Thymus (tissue), 11 donors: ENCODE data around the gene MYBPC2. TPM values are rescaled to one million over a fixed set of nuclear protein-coding genes. Genes with fewer than 3 reads are reported as not detected.

Source experiments
- DNase-seq, 9 donors: peaks; one replicate each; pipeline ENCODE4 v3.0.0-alpha.2; 2013; ENCODE audit warnings: low spot score in 9 of 9, low read depth in 6 of 9, missing footprints in 1 of 9
- H3K27ac ChIP-seq, 2 donors: one replicate each; pipeline ENCODE4 v1.5.1; 2013; ENCODE audit warnings: control low read depth in 1 of 2, low read depth in 1 of 2, low read length in 1 of 2, mild to moderate bottlenecking in 1 of 2, moderate library complexity in 1 of 2
- H3K27me3 ChIP-seq, 2 donors: one replicate each; pipeline ENCODE4 v1.5.1; 2013; ENCODE audit warnings: low read length in 1 of 2; ENCODE audit not compliant: control insufficient read depth in 2 of 2, insufficient read depth in 1 of 2
- H3K36me3 ChIP-seq, 2 donors: one replicate each; pipeline ENCODE4 v1.5.1; 2013; ENCODE audit warnings: low read length in 1 of 2, mild to moderate bottlenecking in 1 of 2, moderate library complexity in 1 of 2; ENCODE audit not compliant: control insufficient read depth in 2 of 2, insufficient read depth in 2 of 2
- H3K4me1 ChIP-seq, 2 donors: one replicate each; pipeline ENCODE4 v1.5.1; 2013; ENCODE audit warnings: low read length in 2 of 2; ENCODE audit not compliant: control insufficient read depth in 2 of 2, insufficient read depth in 2 of 2
- H3K4me3 ChIP-seq, 2 donors: one replicate each; pipeline ENCODE4 v1.5.1; 2013; ENCODE audit warnings: low read length in 2 of 2, control low read depth in 1 of 2, mild to moderate bottlenecking in 1 of 2
- H3K9me3 ChIP-seq, 2 donors: one replicate each; pipeline ENCODE4 v1.5.1; 2013; ENCODE audit warnings: low read length in 1 of 2, mild to moderate bottlenecking in 1 of 2; ENCODE audit not compliant: control insufficient read depth in 2 of 2, insufficient read depth in 1 of 2
- WGBS: extraction: QIAGEN DNeasy Blood & Tissue Kit; methylation state at CpG from one replicate; pipeline ENCODE4 v1.1.7; 2013; 5-methylcytosine and 5-hydroxymethylcytosine counted together
- polyA plus RNA-seq: library from polyadenylated mRNA; stranded (reverse); fragments of 200-250 nt; gene quantifications from one replicate; pipeline ENCODE4 v1.2.3, GENCODE V29; 2013
- total RNA-seq: library from RNA; stranded (reverse); fragments of 120-200 nt; gene quantifications from one replicate; pipeline ENCODE4 v1.2.4, GENCODE V29; 2013
- donor health status: healthy.

Gene MYBPC2
- total and polyA plus RNA-seq, 2 donors: 1.8 to 7.0 TPM

GRCh38 chr19:50495020-50495531 lies 62.4 kb downstream of the MYBPC2 start:
- no peak for DNase-seq
- H3K9me3 ChIP-seq: no peaks in the 10 kb centered on the region
- WGBS: 97% methylated on average over 5 of the region's 5 CpGs
- H3K4me1 ChIP-seq: no peaks in the 10 kb centered on the region
- H3K27ac ChIP-seq: no peak overlapping the region
- no peak overlapping the region for H3K4me3 ChIP-seq
- peaks cover 0 to 47% of the 10 kb centered on the region in 2 donors for H3K27me3 ChIP-seq
- no peaks in the 10 kb centered on the region for H3K36me3 ChIP-seq

- Histone ChIP-seq H3K36me3 (no peaks in the 10 kb centered on the region), H3K27ac (no peak overlapping the region), H3K4me1 (no peaks in the 10 kb centered on the region), H3K27me3 (peaks cover 0 to 49% of the 10 kb centered on the region in 2 donors), H3K9me3 (no peaks in the 10 kb centered on the region), H3K4me3 (no peak overlapping the region)
- no peak for DNase-seq
- WGBS: 93% methylated on average over 30 of the region's 30 CpGs
Observed at GRCh38 chr19:50496189-50497021, 63.7 kb downstream of the MYBPC2 start.

DNA sequence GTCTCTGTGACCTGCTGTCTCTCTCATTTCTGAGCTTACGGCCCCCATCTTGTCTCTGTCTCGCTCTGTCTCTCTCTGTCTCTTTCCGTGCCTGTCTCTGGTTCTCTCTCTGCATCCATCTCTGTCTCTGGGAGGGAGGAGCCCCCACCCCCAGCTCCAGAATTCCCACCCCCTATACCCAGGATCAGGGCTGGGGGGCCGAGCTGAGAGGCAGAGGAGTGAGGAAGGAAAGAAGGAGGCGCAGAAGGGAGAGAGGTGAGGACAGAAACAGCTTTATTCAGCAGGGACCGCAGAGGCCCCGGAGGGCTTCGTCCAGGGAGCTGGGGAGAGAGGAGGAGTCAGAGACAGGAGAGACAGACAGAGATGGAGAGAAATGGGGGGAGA lies 64.3 kb downstream of the MYBPC2 start:
- no peaks in the 10 kb centered on the region for H3K36me3 ChIP-seq
- H3K27ac ChIP-seq: no peak overlapping the region
- 94% methylated on average over 8 of the region's 8 CpGs for WGBS
- peaks cover 0 to 44% of the 10 kb centered on the region in 2 donors for H3K27me3 ChIP-seq
- H3K4me3 ChIP-seq: no peak overlapping the region
- no peaks in the 10 kb centered on the region for H3K9me3 ChIP-seq
- H3K4me1 ChIP-seq: no peaks in the 10 kb centered on the region
- no peak for DNase-seq

DNA sequence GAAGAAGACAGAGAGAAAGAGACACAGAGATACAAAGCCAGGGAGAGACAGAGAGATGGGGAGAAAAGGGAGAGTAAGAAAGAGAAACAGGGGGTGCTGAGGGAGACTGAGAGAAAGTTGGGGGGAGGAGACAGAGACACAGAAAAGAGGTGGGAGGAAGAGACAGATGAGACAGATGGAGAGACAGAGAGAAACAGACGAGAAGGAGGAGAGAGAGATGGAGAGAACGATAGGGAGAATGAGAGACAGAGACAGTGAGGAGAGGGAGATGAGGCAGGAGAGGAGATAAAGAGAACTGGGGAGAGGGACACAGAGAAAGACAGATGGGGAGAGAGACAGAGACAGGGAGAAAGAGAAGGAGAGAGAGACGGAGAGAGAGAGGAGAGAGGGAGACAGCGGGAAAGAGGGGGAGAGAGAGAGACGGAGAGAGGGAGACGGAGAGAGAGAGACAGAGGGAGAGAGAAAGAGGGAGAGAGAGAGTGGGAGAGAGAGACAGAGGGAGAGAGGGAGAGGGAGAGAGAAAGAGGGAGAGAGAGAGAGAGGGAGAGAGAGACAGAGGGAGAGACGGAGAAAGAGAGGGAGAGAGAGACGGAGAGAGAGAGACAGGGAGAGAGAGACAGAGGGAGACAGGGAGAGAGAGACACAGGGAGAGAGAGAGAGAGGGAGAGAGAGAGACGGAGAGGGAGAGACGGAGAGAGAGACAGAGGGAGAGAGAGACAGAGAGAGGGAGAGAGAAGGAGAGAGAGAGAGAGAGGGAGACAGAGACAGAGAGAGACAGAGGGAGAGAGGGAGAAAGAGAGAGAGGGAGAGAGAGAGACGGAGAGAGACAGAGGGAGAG lies 65.7 kb downstream of the MYBPC2 start:
- no peak for DNase-seq
- Histone ChIP-seq H3K4me3 (no peak overlapping the region), H3K27me3 (peaks cover 0 to 34% of the 10 kb centered on the region in 2 donors), H3K4me1 (no peaks in the 10 kb centered on the region), H3K27ac (no peak overlapping the region), H3K36me3 (no peaks in the 10 kb centered on the region), H3K9me3 (no peaks in the 10 kb centered on the region)
- WGBS: 90% methylated on average over 11 of the region's 11 CpGs

GRCh38 chr19:50500060-50500752 lies 67.5 kb downstream of the MYBPC2 start:
- Histone ChIP-seq H3K9me3 (no peaks in the 10 kb centered on the region), H3K4me3 (no peak overlapping the region), H3K4me1 (no peaks in the 10 kb centered on the region), H3K36me3 (no peaks in the 10 kb centered on the region), H3K27me3 (peaks cover 0 to 33% of the 10 kb centered on the region in 2 donors), H3K27ac (no peak overlapping the region)
- DNase-seq: peak in 1 of 9 donors; percentile 11
- WGBS: 90% methylated on average over 27 of the region's 27 CpGs

- H3K27ac ChIP-seq: no peak overlapping the region
- 84% methylated on average over 10 of the region's 10 CpGs for WGBS
Observed at GRCh38 chr19:50500753-50501151, 68.1 kb downstream of the MYBPC2 start.

DNA sequence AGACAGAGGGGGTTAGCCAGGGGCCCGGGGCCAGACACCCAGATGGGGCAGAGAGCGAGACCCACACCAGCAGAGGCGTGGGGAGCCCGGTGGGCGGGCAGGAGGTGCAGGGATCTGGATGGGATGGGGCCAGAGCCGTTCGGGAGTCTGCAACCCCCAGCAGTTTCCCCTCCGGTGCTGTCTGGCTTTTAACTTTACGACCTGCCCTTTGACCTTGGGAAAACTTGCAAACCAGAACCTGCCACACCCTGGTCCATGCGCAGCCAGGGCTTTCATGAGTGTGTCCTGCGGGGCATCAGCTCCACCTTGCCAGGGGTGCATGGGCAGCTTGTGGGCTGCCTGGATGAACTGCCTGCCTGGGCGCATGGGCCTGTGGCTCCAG lies 68.5 kb downstream of the MYBPC2 start:
- WGBS: 94% methylated on average over 12 of the region's 12 CpGs
- no peaks in the 10 kb centered on the region for H3K36me3 ChIP-seq
- no peak overlapping the region for H3K4me3 ChIP-seq
- H3K27ac ChIP-seq: no peak overlapping the region
- DNase-seq: no peak
- no peaks in the 10 kb centered on the region for H3K9me3 ChIP-seq
- H3K4me1 ChIP-seq: no peaks in the 10 kb centered on the region
- peaks cover 0 to 33% of the 10 kb centered on the region in 2 donors for H3K27me3 ChIP-seq

More at GRCh38 chr19:50500753-50501151, 68.1 kb downstream of the MYBPC2 start:
- no peak for DNase-seq
- Histone ChIP-seq H3K9me3 (no peaks in the 10 kb centered on the region), H3K27me3 (peaks cover 0 to 33% of the 10 kb centered on the region in 2 donors), H3K4me3 (no peak overlapping the region), H3K4me1 (no peaks in the 10 kb centered on the region), H3K36me3 (no peaks in the 10 kb centered on the region)

GRCh38 chr19:50501568-50502475 lies 69.1 kb downstream of the MYBPC2 start:
- Histone ChIP-seq H3K4me3 (no peak overlapping the region), H3K9me3 (no peaks in the 10 kb centered on the region), H3K4me1 (no peaks in the 10 kb centered on the region), H3K27ac (no peak overlapping the region), H3K36me3 (no peaks in the 10 kb centered on the region), H3K27me3 (peaks cover 0 to 31% of the 10 kb centered on the region in 2 donors)
- 94% methylated on average over 25 of the region's 25 CpGs for WGBS
- DNase-seq: no peak
